Measurements from ENCODE around the gene SH3BP5L. TPM values are rescaled to one million over a fixed set of nuclear protein-coding genes. Genes with fewer than 3 reads are reported as not detected.

SH3BP5L gene
- total and polyA plus RNA-seq, 2 experiments from 2014 or later, result 6.5 to 17.2 TPM

- no peaks in the 10 kb centered on the region for H3K27me3 ChIP-seq
- DNase-seq (ENCODE audit: low spot score), result no peak
- H3K4me3 ChIP-seq, result peak overlapping the region; percentile 31
- no peaks in the 10 kb centered on the region for H3K9me2 ChIP-seq (replicated peaks; ENCODE audit: insufficient read depth)
- H2AFZ ChIP-seq, result peak overlapping the region; percentile 75
- WGBS (ENCODE audit: low lambda C conversion rate, missing lambda C conversion rate), result 16% methylated on average over 4 of the region's 4 CpGs
- TF ChIP-seq EZH2 (IDR thresholded peaks at IDR 0.05; ENCODE audit: borderline replicate concordance), result no peak
- no peak for TF ChIP-seq EZH2phosphoT487 (IDR thresholded peaks at IDR 0.05; ENCODE audit: low read depth, severe bottlenecking, unreplicated experiment)
- TF ChIP-seq CTCF (IDR thresholded peaks at IDR 0.05; ENCODE audit: poor library complexity), result no peak
- peaks cover 14% of the 10 kb centered on the region for H3K4me1 ChIP-seq (ENCODE audit: insufficient read depth)
- H3K79me2 ChIP-seq, result peaks cover 6% of the 10 kb centered on the region
- no peaks in the 10 kb centered on the region for H3K36me3 ChIP-seq (replicated peaks; ENCODE audit: insufficient read depth, low read depth)
- H3K4me2 ChIP-seq, result peak overlapping the region; percentile 91
- H3K27ac ChIP-seq, result peak overlapping the region; percentile 22
- no peaks in the 10 kb centered on the region for H4K20me1 ChIP-seq (ENCODE audit: insufficient read depth, poor library complexity, severe bottlenecking)
- no peaks in the 10 kb centered on the region for H3K9me3 ChIP-seq (ENCODE audit: low read depth)
These were observed 36.9 kb upstream of the SH3BP5L start for GRCh38 chr1:248862695-248862997.

GRCh38 chr1:248861616-248862015, 35.9 kb upstream of the SH3BP5L start:
- Histone ChIP-seq H3K79me2 (peaks cover 15% of the 10 kb centered on the region), H3K9me3 (ENCODE audit: low read depth) (no peaks in the 10 kb centered on the region), H3K9me2 (replicated peaks; ENCODE audit: insufficient read depth) (no peaks in the 10 kb centered on the region), H3K4me2 (no peak overlapping the region), H3K4me1 (ENCODE audit: insufficient read depth) (peaks cover 21% of the 10 kb centered on the region), H3K36me3 (replicated peaks; ENCODE audit: insufficient read depth, low read depth) (no peaks in the 10 kb centered on the region), H3K4me3 (no peak overlapping the region), H4K20me1 (ENCODE audit: insufficient read depth, poor library complexity, severe bottlenecking) (no peaks in the 10 kb centered on the region), H3K27me3 (no peaks in the 10 kb centered on the region), H2AFZ (no peak overlapping the region), H3K27ac (no peak overlapping the region)
- no peak for DNase-seq (ENCODE audit: low spot score)
- WGBS (ENCODE audit: low lambda C conversion rate, missing lambda C conversion rate), result 94% methylated on average over 2 of the region's 2 CpGs
- TF ChIP-seq CTCF (IDR thresholded peaks at IDR 0.05; ENCODE audit: poor library complexity) (no peak), EZH2 (IDR thresholded peaks at IDR 0.05; ENCODE audit: borderline replicate concordance) (no peak), EZH2phosphoT487 (IDR thresholded peaks at IDR 0.05; ENCODE audit: low read depth, severe bottlenecking, unreplicated experiment) (no peak)

- H3K9me3 ChIP-seq (ENCODE audit: low read depth), result no peaks in the 10 kb centered on the region
- peak overlapping the region; percentile 58 for H2AFZ ChIP-seq
- no peaks in the 10 kb centered on the region for H4K20me1 ChIP-seq (ENCODE audit: insufficient read depth, poor library complexity, severe bottlenecking)
- no peak for DNase-seq (ENCODE audit: low spot score)
- H3K36me3 ChIP-seq (replicated peaks; ENCODE audit: insufficient read depth, low read depth), result no peaks in the 10 kb centered on the region
- peaks cover 21% of the 10 kb centered on the region for H3K4me1 ChIP-seq (ENCODE audit: insufficient read depth)
- peaks cover 18% of the 10 kb centered on the region for H3K79me2 ChIP-seq
- H3K4me2 ChIP-seq, result no peak overlapping the region
- WGBS (ENCODE audit: low lambda C conversion rate, missing lambda C conversion rate), result 93% methylated on average over 4 of the region's 4 CpGs
- H3K4me3 ChIP-seq, result no peak overlapping the region
- H3K27ac ChIP-seq, result no peak overlapping the region
- no peaks in the 10 kb centered on the region for H3K9me2 ChIP-seq (replicated peaks; ENCODE audit: insufficient read depth)
- no peak for TF ChIP-seq EZH2 (IDR thresholded peaks at IDR 0.05; ENCODE audit: borderline replicate concordance)
- TF ChIP-seq CTCF (IDR thresholded peaks at IDR 0.05; ENCODE audit: poor library complexity), result no peak
- TF ChIP-seq EZH2phosphoT487 (IDR thresholded peaks at IDR 0.05; ENCODE audit: low read depth, severe bottlenecking, unreplicated experiment), result no peak
- no peaks in the 10 kb centered on the region for H3K27me3 ChIP-seq
These were observed 34.3 kb upstream of the SH3BP5L start for GRCh38 chr1:248860007-248860406.
